H1 (cell line): ENCODE data around the gene FGF10. TPM values are rescaled to one million over a fixed set of nuclear protein-coding genes. Genes with fewer than 3 reads are reported as not detected.

Experiments
- CHD7 ChIP-seq: fragments of 300-600 bp; sonication (generic); IDR thresholded peaks from 2 replicates; pipeline ENCODE4 v1.7.1; 2012; ENCODE audit warnings: low read length, moderate library complexity, mild to moderate bottlenecking, inconsistent platforms; ENCODE audit not compliant: insufficient replicate concordance
- E2F6 ChIP-seq: IDR thresholded peaks from 2 replicates; pipeline ENCODE4 v1.6.1; 2012; ENCODE audit warnings: inconsistent platforms
- RAD21 ChIP-seq, 2 experiments: IDR thresholded peaks in 1 of 2; conservative IDR thresholded peaks in 1 of 2; 2 replicates each; pipeline ENCODE4 v1.6.1; 2011; ENCODE audit warnings: low read depth in 2 of 2, low read length in 2 of 2, improper control_type of control experiment in 1 of 2, inconsistent platforms in 1 of 2, mild to moderate bottlenecking in 1 of 2, moderate library complexity in 1 of 2
- TCF12 ChIP-seq: IDR thresholded peaks from 2 replicates; pipeline ENCODE4 v1.6.1; 2011; ENCODE audit warnings: low read depth, mild to moderate bottlenecking, low read length
- polyA plus RNA-seq, 7 experiments: library from polyadenylated mRNA; depleted of rRNA in 3 of 7; stranded (reverse) in 5 of 7; unstranded in 2 of 7; fragments of >200 nt in 5 of 7; fragments of 200-250 nt in 2 of 7; gene quantifications; 1 replicate in 5 of 7; 2 replicates in 1 of 7; 4 replicates in 1 of 7; pipeline versions ENCODE4 v1.2.1 to v1.2.3, GENCODE V29; 2011 to 2013; ENCODE audit warnings: missing spikeins in 2 of 7, mixed read lengths in 2 of 7
- total RNA-seq: library from RNA; stranded (reverse); fragmentation: NEBNext Ultra II Directional; extraction: Animal tissue kit (Norgen Biotek cat#: 25700); gene quantifications from 2 replicates; pipeline ENCODE4 v1.2.1, GENCODE V29; 2021

Gene FGF10
- total and polyA plus RNA-seq, 2 of the 8 experiments (the other 6 are each of a cell fraction or from before 2014, with no cell fraction given): 0.06 to 0.54 TPM

DNA sequence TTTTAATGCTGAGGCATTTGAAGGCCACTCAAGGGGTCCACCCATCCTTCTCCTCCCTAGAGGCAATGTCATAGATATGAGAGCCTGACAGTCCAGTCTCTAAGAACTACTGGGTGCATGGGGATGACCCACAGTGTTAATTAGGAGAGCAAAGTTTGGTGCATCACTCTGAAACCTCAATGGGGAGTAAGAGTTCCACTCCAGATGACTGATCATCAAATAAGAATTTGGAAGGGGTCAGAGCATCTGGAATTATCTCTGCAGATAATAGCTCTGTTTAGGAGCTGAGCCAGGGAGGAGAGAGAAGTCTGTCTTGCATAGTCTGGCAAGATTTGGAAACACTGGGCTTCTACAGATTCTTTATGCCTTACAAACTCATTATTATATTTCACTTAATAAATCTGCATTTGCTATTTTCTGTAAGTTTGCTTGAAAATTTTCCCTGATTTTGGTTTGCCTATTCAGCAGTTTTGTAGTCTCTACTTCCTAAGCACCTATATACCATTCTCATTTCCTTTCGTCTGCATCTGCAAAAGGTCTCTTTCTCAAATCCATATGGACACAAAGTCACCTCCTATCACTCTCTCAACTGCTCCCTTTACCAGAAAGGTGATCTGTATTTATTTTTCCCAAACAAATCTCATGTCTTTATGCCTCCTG is 27.7 kb downstream of the FGF10 start (continued):
- TF ChIP-seq CHD7 (no peak), RAD21 (IDR thresholded peaks at IDR 0.05 in 1 of 2, conservative IDR thresholded peaks at IDR 0.05 in 1 of 2; ENCODE audit: low read depth in 2 of 2, low read length in 2 of 2) (no peak), TCF12 (no peak), E2F6 (no peak)
